Activated CD4-positive, alpha-beta T cell treated with anti-CD3 and anti-CD28 coated beads for 48 hours (primary cell): ENCODE data around the gene UNC93A.
"Not testable (repeated sequence)": the region's sequence is repeated elsewhere in the genome, so short reads cannot be mapped to it uniquely, and the experiment has no call there.

Experiments used
- DNase-seq: peaks from one replicate; pipeline ENCODE4 v3.0.0-alpha.2; 2020

Gene UNC93A

DNA sequence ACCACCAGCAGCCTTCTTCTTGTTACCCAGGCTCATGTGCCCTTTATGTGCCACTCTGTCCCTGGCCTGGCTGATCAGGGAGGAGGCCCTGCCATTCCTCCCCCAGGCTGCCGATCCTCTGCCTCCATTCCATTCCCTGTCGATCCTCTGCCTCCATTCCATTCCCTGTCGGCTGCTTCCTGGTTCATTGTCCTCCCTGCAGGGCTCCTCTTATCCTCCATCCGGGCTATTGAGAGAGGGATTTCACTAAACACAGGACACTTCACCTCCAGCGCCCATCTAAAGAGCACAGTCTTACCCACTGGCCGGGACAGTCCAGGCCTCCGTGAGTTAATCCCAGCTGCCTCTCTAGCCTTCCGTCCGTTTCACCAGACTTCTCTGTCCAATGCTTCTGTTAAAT lies 26.1 kb downstream of the UNC93A start:
- DNase-seq: no peak

DNA sequence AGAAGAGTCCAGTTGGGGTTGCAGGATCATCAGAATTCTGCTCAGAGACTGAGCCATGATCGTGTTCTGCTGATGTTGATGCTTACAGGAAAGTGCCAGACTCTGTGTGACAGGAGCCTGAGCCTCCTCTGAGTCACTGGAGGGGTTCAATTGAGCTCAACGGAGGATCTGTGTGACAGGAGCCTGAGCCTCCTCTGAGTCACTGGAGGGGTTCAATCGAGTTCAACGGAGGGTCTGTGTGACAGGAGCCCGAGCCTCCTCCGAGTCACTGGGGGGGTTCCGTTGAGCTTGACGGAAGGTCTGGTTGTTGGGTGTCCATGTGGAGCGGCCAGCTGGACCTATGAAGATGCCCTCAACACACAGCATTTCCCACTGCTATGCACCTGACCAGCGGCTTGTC lies 27.2 kb downstream of the UNC93A start:
- not testable (repeated sequence) for DNase-seq

DNA sequence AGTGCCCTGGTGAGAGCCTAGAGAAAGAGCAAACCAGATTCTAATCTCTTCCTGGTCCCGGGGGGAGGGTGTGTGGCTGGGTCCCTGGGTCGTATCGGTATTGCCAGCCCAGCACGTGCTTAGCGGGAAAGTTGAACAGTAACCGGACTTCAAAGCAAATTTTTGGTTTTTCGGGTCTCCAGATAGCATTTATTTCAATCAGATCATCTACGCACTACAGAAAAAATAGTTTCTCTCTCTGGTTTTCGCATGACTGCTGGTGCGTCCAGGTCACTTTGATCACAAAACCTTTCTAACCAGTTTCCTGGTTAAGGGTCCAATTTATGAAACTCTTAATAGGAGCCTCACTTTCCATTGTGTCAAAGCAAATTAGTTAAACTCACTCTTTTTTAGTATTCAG lies 27.7 kb downstream of the UNC93A start:
- not testable (repeated sequence) for DNase-seq

DNA sequence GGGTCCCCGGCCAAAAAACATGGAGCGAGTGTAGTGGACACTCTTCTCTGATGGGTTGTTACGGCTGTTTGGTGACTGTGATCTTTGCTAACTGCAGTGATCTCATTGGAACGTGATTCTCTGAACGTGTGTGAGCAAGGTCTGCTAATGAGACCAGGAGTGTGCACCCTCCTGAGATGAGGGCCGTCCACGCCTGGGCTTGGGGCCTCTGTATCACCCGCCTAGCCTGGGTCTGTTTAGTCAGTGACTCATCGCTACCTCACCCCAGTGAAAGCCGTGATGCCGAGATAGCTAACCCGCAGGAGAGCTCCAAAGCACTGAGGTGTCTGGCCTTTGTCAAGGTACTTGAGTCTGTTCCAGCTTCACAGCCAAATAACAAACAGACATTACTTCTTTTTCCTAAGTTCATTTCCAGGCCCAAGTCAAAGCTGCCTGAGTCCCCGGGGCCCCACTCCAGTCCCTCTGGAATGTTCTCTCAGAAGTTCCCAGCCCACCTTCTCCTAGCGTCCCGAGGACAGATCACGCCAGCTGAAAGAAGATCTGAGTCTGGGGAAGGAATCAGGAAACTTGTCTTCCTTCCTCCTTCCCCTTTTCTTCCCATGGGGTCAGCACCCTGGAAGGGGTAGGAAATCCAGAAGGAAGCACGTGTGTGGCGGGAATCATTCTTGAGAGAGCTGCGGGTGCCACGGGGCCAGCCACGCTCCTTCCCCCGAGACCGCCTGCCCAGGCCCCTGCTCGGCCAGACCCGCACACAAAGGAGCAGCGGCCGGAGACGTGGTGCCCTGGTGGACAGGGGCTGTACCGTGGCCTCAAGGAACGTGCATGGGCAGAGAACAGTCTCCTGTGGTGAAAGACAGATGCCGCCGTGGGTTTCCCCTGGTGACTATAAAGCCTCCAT lies 29.0 kb downstream of the UNC93A start:
- not testable (repeated sequence) for DNase-seq

DNA sequence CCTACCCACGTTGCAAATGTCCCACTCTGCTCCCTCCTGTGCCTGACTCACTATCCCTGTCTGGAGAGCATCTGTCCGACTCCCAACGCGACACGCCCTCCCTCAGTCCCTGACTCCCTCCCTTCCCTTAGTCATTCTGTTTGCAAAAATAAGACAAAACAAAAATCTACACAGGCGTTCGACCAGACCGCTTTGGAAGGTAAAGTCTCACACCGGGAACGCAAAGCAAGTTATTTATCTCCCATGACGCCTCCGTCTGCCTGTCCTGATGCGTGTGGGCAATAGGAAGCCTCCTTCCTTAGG lies 29.6 kb downstream of the UNC93A start:
- not testable (repeated sequence) for DNase-seq

DNA sequence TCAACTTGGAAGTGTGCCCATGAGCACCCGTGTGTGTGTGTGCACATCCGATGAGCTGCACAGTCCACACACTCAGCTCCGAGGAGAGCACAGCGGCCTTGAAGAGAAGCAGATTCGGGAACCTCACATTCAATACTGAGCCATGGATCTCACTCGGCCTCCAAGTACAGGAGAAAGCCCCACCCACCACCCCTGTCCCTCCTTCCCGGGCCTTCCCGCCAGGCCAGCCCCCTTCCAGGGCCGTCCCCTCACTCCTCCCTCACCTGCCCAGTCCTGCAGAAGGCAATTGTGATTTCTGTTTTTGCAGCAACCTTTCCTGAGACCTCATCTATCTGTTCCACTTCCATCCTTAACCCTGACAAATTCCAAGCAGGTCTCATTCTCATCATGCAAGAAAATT lies 30.1 kb downstream of the UNC93A start:
- not testable (repeated sequence) for DNase-seq

GRCh38 chr6:167323111-167323510 lies 32.0 kb downstream of the UNC93A start:
- no peak for DNase-seq

DNA sequence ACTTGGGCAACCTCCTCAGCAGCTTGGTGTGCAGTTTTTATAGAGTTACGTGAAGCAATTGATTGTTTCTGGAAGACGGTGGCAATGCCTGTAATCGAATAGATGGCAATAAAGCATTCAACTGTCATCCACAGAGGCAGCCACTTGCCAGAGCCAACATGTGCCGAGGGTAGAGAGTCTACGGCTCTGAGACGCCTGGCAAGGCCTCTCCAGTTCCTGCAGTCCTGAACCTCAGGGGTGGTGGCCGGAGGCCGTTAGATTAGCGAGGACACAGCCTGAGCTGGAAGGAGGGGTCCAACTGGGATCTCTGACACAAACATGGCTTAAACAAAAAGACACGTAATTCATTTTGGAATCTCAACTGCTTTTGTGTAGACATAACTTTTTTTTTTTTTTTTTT lies 33.0 kb downstream of the UNC93A start:
- DNase-seq: no peak

GRCh38 chr6:167325766-167326165 lies 34.7 kb downstream of the UNC93A start:
- DNase-seq: no peak

- no peak for DNase-seq
Measured at GRCh38 chr6:167327391-167327790, 36.3 kb downstream of the UNC93A start.

DNA sequence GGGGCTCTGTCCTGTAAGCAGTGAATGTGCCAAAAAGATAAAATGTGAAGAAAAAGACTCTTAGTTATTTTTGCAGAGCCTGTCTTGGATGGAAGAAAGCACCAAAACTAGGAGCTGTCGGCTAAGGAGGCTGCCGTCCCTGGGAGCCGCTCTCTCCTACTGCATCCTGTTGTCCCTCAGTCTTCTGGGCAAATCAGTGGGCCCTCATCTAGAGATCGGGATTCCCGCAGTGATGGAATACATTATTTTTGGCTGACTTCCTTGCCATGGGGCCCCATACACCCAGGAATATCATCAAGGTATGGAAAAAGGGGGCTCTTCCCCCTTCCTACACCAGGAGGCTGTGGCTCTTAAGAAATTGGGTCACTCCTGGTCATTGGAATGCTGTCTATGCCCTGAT lies 37.0 kb downstream of the UNC93A start:
- no peak for DNase-seq

DNA sequence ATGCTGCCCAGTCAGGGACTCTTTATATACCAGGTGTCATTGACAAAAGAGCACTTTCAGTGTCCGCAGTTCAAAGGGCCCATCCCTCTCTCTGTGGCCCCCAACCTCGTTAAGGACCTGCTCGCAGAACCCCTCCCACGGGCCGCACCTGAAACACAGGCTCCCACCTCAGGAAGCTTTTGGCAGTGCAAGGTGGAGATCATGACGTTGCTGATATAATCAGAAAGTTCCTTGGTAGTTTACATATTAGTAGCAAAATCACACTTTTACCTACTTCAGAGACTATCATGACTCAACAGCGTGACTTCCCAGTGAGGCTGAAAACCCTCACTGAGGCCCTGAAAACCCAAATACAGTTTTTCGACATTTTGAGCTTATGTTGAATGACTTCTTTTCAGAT lies 37.9 kb downstream of the UNC93A start:
- peak; percentile 49 for DNase-seq

GRCh38 chr6:167330750-167331149 lies 39.6 kb downstream of the UNC93A start:
- DNase-seq: no peak

DNA sequence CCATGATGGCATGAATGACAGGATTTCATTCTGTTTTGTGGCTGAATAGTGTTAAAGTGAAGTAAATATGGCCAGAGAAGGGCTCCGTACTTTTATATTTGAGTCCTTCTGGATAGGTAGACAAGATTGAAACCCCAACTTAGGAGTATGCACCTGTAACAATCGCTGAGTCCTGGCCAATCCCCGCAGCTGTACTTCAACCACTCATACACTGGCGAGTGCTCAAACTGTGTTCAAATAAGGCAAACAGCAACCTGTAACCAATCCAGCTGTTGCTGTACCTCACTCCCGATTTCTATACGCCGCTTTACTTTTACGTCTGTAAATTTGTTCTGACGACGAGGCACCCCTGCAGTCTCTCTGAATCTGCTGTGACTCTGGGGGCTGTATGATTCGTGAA lies 40.5 kb downstream of the UNC93A start:
- no peak for DNase-seq

DNA sequence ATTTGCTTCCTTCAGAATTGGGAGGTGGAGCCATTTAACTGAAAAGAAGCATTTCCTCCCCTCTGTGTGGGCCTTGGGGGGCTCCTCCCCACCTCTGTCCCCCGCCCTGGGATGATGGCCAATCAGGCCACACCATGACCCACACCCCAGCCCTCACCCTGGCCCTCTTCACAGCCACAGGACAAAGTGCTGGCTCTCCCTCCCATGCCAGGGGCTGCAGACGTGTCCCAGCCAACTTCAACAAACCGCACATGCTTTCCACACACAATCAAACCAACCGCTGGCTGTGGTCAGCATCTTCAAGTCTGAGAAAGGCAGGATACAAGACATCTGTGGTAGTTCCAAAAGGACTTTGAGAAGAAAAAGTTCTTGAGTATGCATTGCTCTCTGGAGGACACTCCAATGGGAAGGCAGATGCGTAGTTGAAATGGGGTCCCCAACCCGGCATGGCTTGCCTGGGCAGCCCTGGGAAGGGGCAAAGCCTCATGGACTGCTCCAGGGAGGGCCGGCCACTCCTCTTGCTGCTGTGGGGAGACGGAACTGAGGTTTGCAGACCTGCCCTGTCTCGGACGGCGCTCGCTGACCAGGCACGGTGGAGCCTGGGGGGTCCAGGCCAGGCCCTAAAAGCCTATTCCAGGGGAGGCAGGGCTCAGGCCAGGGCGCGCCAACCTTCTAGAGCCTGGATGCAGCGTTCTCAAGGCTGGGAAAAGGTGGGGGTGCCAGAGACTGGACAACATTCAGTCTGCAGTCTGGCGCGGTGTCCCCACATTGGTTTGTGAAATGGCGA lies 45.9 kb downstream of the UNC93A start:
- no peak for DNase-seq

DNA sequence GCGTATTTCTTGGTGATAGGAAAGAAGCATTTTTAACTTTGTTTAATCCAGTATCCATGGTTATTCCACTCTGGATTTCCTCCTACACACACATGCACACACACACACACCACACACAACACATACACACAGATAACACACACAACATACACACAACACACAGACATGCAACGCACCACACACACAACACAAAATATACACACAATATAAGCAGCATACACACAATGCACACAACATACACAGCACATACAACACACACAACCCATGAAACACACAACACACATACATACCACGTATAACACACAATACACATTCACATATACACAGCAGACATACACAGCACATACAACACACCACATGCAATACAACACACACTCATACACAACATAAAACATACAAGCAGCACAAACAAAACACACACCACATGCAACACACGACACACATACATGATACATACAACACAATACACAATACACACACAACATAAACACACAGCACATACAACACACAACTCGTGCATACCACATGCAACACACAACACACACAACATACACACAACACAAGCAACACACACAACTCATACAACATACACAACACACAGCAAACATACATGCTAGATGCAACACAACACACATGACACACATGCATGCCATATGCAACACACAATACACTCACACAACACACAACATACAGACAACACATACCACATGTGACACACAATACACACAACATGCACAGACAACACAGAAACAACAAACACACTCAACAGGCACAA lies 46.7 kb downstream of the UNC93A start:
- no peak for DNase-seq

DNA sequence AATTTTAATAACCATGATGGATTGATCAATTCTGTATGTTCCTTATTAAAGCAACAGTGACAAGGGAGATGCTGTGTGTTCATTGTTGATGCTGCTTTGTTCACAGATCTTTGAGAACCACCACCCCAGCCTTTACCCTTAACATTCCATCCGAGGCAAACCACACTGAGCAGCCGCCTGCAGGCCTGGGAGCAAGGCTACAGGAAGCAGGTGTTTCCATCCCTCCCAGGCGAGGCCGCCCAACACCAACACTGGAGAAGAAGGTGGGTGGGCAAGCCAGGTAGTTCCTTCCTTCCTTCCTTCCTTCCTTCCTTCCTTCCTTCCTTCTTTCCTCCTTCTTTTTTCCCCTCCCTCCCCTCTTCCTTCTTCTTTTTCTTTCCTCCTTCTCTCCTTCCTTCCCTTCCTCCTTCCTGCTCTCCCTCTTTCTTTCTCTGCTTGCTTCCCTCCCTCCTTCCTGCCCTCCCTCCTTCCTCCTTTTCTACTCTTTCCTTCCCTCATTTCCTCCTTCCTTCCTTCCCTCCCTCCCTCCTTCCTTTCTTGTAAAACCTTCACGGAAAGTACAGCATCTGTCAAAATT lies 47.5 kb downstream of the UNC93A start:
- no peak for DNase-seq

DNA sequence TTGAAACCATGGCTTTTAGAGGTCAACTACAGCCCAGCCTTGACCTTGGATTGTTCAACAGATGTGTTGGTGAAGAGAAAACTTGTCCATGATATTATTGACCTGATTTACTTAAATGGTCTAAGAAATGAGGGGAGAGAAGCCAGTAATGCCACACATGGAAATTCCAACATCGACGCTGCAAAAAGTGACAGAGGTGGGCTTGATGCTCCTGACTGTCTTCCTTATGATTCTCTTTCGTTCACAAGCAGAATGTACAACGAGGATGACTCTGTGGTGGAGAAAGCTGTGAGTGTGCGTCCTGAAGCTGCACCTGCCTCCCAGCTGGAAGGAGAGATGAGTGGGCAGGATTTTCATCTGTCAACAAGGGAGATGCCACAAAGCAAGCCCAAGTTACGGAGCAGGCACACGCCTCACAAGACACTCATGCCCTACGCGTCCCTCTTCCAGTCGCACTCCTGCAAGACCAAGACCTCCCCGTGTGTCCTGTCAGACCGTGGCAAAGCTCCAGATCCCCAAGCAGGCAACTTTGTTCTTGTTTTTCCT lies 50.0 kb downstream of the UNC93A start:
- DNase-seq: no peak

DNA sequence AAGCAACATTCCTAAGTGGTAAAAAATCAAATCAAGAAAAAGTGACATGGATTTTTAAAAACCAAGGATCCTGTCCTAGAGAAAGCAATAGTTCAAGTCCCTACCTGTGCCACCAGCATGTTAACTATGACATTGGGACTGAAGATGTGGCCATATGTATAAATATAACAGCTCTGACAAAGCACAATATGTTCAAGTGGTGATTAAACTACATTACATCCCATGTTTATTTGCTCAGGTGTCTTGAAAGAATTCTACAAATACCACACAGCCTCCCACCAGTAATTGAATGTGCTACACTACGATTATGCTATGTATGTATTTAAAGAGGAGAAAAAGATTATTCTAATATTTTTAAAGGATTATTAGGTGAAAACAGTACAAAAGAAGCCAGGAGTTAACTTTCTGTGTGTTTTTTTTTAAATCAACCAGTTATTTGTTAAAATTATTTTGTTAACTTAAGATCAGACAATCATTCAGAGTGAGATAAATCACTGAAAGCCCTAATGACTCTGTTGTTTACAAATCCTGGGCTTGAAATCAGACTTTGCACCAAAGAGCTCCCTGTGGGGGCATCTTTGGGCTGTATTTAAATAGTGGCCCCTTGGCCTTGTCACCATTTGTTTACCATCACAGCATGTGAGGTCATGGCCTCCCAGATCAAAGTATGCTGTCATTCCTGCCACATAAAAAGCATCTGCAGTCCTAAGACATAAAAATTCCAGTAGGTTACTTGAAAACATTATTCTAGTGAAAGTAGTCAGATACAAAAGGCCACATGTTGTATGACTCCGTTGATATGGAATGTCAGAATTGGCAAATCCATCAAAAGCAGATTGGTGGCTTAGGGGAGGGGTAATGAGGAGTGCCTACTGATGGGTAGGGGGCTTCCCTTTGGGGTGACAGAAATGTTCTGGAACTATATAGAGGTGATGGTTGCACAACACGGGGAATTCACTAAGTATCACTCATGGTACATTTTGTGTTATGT lies 50.8 kb downstream of the UNC93A start:
- DNase-seq: no peak

- no peak for DNase-seq
Measured at GRCh38 chr6:167342879-167343610, 51.9 kb downstream of the UNC93A start.

DNA sequence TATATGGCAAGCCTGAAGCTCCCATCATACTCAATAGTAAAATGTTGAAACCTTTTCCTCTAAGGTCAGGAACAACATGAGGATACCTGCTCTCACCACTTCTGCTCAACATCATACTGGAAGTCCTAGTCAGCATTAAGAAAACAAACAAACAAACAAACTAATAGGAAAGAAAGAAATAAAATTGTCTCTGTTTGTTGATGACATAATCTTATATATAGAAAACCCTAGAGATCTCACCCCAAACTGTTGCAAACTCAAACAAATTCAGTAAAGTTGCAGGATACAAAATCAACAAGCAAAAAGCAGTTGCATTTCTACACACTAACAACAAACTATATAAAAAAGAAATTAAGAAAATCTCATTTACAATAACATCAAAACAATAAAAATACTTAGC lies 54.2 kb downstream of the UNC93A start:
- no peak for DNase-seq
